AG09319 (cell line): ENCODE results near the gene SLC10A7.

ENCODE experiments used
- DNase-seq: peaks from one replicate; pipeline ENCODE4 v3.0.0-alpha.2; 2010; ENCODE audit warnings: low read depth; ENCODE audit errors: extremely low read depth
- TF ChIP-seq, protein P1 (sequence below): IDR thresholded peaks from 2 replicates; pipeline ENCODE4 v1.5.1; 2011; ENCODE audit warnings: low read depth, mild to moderate bottlenecking, inconsistent platforms, low read length, moderate library complexity

The SLC10A7 gene

DNA sequence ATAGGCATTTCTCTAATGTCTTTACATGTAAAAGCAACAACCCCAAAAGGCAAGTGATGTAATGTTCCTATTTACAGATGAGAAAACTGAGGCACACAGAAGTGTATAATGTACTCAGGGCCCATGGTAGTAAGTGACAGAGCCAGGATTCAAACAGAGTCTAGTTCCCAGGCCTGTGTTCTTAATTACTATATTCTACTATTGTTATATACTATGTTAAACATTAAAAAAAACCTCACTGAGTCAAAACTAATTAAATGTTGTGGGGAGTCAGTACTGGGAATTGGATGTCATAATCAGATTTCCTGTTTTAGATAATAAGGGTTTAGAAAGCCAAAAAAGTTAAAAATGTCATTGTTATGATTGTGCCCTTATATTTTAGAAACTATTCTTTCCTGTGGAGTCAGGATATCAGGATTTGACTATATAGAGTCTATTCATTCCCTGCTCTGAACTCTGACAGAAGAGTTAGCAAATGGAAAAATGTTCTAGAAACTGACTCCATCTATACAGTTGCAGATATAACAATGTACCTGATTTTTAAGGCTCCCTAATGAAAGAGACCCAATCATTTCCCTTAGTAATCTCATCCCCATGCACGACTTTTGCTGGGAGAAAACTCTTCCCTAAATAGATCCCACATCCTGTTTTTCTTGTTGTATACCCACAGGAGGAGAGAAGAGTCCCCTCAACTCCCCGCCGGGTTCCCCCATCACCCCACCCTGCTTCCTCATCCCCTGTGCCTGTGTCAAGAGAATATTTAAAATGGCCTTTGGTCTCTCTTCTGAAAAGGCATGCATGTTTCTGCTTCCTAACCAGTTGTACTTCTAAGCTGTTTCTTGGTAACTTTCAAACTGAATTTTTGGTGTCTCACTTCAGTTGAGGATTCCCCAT, 237.7 kb downstream of the SLC10A7 start:
- no peak for DNase-seq
- TF ChIP-seq, protein P1, sequence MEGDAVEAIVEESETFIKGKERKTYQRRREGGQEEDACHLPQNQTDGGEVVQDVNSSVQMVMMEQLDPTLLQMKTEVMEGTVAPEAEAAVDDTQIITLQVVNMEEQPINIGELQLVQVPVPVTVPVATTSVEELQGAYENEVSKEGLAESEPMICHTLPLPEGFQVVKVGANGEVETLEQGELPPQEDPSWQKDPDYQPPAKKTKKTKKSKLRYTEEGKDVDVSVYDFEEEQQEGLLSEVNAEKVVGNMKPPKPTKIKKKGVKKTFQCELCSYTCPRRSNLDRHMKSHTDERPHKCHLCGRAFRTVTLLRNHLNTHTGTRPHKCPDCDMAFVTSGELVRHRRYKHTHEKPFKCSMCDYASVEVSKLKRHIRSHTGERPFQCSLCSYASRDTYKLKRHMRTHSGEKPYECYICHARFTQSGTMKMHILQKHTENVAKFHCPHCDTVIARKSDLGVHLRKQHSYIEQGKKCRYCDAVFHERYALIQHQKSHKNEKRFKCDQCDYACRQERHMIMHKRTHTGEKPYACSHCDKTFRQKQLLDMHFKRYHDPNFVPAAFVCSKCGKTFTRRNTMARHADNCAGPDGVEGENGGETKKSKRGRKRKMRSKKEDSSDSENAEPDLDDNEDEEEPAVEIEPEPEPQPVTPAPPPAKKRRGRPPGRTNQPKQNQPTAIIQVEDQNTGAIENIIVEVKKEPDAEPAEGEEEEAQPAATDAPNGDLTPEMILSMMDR, result no peak

DNA sequence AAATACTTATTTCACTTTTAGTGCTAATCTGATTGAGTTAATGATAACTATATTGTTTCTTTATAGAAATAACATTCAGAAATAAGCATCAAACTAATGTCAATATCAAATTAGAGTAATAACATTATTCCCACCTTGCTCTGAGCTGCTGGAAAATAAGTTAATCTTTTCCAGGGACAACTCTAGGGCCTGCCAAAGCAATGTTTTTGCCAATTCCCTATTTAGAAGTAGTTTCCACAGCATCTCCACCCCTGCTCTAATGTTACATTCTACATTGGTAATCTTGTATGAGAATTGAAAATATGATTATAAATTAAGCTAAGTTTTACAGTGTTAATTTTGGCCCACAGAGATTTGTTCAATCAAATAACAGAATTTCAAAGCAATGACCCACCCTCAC, 239.1 kb downstream of the SLC10A7 start:
- TF ChIP-seq, protein P1, result no peak

DNA sequence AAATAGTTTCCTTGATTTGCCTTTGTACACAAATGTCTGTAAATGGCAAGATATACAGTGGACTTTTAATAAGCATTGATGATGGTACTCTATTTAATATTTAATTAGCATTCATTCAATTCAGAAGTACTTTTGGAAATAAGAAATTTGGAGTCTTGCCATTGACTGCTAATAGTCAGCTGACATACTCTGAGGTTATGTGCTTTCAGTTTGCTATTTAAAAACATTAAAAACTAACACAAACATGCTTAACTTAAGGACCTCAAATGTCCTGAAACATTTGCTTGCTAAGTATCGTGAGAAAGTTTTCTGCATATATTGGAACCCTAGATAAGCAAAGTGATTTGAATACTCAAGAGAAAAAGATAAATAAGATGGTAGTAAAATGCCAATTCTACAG, 242.8 kb downstream of the SLC10A7 start:
- DNase-seq, result no peak
- TF ChIP-seq, protein P1, result no peak

More for the DNA sequence above, 239.1 kb downstream of the SLC10A7 start:
- no peak for DNase-seq

DNA sequence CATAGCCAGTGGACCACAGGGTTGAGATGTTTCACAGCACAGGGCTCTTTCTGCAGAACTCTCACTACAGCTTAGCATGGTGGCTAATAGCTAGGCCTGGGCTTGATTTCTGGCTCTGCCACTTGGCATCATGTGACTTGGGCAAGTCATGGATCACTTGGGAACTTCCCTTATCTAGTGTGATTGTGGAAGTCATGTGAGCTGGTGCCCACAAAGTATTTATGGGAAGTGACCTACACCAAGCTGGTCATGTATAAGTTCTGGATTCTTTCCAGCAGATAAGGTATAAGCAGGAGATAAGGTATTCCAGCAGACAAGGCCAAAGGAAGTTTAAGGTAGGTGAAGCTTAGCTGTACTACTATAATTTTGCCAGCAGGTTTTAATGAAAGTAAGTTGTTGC, 246.4 kb downstream of the SLC10A7 start:
- DNase-seq, result no peak
- TF ChIP-seq, protein P1, result no peak

DNA sequence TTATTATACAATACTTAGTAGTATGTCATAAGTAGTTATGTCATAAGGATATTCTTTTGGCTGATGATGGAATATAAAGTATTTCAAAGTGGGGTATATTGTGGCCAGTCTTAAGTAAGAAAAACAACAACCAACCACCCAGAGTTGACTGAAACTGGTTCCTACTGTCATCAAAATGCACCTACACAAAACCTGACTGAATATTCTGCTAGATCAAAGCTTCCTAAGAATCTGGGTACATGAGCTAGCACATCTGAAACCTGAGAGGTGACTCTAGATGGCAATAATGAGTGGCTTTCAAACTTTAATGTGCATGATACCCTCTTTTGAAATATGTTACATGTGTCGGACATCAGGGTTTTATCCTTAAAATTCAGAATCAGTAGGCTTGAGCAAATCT, 247.0 kb downstream of the SLC10A7 start:
- TF ChIP-seq, protein P1, result no peak
- no peak for DNase-seq

DNA sequence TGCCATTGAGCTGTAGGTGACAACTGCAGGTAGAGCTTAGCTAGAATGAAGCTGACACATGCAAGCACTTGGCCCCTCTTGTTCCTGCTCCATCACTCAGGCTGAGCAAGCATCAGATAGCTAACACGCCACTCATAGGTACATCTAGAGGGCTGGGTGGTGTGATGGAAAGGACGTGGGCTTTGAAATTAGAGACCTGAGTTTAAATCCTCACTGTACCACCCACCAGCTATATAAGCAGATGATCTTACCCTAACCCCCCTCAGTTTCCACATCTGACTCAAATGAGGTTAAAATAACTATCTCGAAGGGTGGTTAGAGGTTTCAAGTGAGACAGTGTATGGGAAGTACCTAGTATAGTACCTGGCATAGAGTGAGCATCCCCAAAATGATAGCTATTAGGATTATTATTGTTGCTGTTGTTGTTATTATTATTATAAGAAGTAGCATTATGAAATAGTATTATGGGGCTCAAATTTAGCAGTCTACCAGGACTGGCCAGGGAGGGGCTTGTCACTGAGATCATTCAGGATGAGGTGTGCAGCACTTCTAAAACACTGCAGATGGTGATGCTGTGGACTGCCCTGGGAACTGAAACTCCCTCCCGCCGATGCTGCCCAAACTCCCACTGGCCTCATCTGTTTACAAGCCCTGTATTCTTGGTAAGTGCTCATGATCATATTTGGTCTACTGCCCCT, 248.4 kb downstream of the SLC10A7 start:
- no peak for DNase-seq
- TF ChIP-seq, protein P1, result no peak

DNA sequence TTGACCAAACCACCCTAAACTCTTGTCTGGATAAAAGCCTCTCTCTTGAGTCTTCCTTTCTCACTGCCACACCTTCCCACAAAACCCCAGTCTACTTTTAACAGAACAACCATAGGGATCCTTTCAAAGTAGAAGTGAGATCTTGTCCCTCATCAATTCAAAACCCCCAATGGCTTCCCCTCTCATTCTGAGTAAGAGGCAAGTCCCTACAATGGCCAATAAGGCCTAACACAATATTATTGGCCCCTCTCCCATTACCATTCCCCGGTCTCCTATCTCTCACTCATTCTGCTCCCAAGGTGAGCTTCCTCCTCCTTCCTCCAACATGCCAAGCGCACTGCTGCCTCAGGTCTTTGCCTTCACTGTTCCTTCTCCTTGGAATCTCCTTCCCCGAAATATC, 250.3 kb downstream of the SLC10A7 start:
- DNase-seq, result no peak
- TF ChIP-seq, protein P1, result no peak
